ENCODE measurements around the gene CS.
"Not testable (repeated sequence)": the region's sequence is repeated elsewhere in the genome, so short reads cannot be mapped to it uniquely, and the experiment has no call there.

CS gene

DNA sequence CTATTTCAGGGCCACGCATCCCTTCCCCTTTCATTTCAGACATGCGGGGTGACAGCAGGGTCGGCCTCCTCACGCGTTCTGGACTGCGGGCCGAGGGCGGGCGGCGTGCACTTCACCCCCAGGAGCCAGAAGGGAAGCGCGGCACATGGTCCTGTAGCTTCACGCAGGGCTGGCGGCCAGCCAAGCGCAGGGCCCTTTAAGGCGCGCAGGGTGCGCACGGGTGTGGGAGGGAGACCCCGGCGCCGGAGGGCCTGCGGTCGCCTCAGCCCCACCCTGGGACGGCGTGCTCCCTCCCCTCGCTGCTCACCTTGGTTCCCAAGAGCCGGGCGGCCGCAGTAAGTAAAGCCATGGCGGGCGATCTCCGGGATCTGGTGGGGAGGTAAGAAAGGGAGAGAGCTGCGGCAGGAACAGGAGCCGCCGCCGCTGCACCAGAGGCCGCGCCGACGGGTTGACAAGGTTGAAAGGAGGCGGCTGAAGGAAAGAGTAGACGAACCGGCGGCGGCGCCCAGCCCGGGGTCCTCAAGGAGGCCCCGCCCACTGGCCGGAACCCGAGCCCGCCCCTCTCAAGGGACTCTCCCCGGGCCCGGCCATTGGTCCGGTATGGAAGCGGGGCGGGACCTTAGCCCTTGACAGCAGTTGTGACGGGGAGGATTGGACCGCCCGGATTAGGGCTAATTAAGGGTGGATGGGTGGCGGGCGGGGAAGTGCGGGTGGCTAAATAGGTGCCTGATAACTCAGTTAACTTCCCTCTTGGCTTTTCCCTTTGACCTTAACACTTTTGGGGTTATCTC lies at the start of gene CS:
TSS of gene CS (minus strand) at position 478 of the 791 bp plus-strand sequence. CDS start at position 349, 129 bp downstream.
- DNase-seq = peak; percentile 98 to 99

DNA sequence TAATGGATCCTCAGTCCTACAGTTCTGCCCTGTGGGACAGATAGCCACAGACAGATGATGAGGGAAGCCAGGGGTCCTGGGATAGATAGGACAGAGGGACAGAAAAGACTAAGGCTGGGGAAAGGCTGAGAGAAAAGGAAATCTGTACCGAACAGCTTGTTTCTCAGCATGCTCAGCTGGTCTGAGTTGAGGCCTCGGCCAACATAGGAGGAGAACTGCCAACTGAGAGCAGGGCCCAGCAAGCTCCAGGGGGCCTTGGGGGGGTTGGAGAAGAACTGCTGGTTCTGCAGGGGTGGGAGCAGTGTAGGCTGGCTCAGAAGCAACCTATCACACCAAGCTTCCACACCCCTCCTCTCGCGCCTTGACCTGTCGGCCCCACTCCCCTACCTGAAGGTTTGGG lies 48.6 kb upstream of the CS start:
- DNase-seq = no peak

GRCh38 chr12:56347255-56347654 lies 47.1 kb upstream of the CS start:
- not testable (repeated sequence) for DNase-seq

DNA sequence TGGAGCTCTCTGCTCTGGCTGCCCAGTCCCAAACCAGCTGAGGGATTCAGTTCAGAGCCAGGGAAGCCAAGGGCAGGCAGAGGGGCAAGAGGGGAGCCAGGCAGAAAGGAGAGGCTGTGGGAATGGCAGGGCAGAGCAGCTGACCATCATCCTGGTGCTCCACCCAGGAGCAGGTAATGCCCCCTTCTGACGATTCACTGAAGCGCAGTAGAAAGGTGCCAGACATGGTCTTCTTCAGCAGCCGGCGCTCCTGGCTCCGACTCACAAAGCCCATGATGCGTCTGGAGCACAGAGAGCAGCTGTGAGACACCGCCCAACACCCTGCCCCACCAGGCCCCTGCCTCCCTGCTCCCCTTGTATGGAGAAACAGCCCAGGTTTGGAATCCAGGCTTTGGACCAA lies 46.5 kb upstream of the CS start:
- no peak for DNase-seq

GRCh38 chr12:56342290-56342689 lies 42.2 kb upstream of the CS start:
- not testable (repeated sequence) for DNase-seq

DNA sequence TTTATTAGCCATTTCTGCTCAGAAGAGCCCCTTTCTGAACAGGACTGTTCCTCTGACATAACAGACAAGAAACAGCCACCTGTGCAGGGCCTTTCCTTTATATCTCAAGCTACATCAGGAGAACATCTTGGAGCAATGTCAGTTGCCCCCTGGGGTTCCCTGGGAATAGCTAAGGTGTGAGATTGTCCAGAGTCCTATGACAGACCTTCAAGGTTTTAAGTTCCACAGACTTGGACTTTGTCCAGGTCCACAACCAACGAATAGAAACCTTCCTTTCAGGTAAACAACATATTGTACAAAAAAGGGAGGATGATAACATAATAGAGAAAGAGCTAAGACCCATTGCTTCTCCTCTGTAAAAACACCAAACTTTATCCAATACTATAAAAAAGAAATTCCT lies 41.5 kb upstream of the CS start:
- no peak for DNase-seq

GRCh38 chr12:56339158-56339422 lies 39.0 kb upstream of the CS start:
- no peak for DNase-seq

GRCh38 chr12:56338308-56339157 lies 38.4 kb upstream of the CS start, which contains the start of gene IL23A:
Gene IL23A (plus strand): TSS chr12:56338884. CDS start chr12:56339045, 161 bp downstream.
- peak; percentile 85 to 89 for DNase-seq

- DNase-seq = no peak
Observed at GRCh38 chr12:56337753-56338251, 37.7 kb upstream of the CS start.

GRCh38 chr12:56336361-56337167 lies 36.4 kb upstream of the CS start:
- DNase-seq = no peak

- not testable (repeated sequence) for DNase-seq
Observed at GRCh38 chr12:56335527-56335926, 35.4 kb upstream of the CS start.

DNA sequence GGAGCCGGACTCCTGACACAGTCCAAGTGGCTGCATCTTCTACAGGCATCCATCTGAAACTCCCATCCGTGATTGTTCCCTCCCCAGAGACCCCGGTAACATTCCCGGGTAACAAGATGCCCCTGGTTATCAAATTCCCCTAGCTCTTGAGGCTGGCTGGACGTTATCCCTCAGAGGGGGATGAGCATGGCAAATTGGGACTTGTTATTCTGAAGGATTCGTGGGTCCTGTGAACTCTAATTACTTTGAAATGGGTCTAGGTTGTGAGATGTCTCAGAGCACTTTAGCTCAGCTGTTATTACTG lies 34.3 kb upstream of the CS start:
- no peak for DNase-seq

- DNase-seq = peak; percentile 88 to 91
Observed at GRCh38 chr12:56333679-56334489, 33.8 kb upstream of the CS start, which contains the start of gene PAN2. Gene PAN2 (minus strand): TSS chr12:56334000. CDS start chr12:56333094, 906 bp downstream.

DNA sequence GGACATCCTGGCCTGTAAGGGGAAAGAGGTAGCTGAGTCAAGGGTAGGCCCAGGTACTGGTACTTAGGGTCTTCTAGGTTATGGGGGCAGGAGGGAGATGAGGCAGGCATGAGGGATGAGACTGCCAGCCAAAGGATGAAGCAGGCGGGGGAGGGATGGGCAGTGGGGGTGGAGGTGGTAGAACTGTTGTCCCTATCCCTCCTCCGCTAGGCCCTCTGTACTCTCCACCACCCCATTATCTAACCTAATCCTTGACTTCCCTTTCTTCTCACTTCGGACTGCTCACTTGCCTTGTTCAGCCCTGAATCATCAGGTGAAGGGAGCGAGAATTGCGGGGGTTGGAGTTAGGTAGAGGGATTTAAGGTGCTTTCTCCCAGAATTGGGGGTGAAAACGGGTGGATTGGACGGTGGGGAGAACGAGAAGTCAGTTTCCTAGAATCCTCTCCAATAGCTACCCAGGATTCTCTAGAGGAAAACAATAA lies 33.1 kb upstream of the CS start:
- no peak for DNase-seq

DNA sequence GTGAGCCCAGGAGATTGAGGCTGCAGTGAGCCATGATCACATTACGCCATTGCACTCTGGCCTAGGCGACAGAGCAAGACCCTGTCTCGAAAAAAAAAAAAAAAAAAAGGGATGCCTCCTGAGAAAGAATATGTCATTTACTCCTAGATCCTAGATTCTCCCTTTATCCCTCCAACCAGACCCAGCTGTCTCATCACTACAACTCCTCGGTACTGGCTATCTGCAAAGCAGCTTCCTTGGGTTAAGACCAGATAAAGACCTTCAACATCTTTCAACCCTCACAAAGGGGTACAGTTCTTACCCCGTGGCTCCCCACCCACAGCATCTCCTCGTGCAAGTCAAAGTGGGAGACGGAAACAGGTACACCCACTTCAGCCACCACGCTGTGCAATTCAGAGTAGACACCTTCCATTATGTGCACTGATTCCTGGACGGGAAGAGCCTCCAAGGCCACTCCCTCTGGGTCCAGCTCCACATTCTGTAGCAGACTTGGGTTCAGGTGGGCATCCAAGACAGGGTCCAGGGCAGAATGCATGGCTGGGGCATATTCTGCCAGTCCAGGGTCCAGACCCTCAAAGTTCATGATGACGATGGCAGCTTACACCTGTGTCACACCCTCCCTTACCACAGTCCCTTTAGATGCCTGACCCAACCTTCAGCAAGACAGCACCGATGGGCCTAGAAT lies 32.5 kb upstream of the CS start:
- no peak for DNase-seq

- DNase-seq = no peak
Observed at GRCh38 chr12:56330936-56331490, 30.9 kb upstream of the CS start.

DNA sequence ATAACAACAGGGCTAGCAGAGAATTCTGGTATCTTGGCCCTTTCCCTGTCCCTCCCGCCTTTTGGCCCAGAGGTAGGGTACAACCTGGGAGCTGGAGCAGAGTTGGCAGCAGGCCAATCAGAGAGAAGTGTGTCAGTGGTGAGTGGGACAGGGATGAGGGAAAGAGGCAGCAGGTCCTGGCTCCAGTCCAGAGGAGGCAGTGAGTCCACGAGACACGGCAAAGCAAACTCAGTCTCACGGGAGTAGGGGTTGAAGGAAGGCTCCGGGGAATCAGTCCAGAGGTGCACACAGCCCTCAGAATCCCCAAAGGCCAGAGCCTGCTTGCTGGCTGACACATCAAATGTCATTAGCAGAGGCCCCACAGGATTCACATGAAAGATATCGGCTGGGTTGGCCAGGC lies 26.4 kb upstream of the CS start:
- no peak for DNase-seq

DNA sequence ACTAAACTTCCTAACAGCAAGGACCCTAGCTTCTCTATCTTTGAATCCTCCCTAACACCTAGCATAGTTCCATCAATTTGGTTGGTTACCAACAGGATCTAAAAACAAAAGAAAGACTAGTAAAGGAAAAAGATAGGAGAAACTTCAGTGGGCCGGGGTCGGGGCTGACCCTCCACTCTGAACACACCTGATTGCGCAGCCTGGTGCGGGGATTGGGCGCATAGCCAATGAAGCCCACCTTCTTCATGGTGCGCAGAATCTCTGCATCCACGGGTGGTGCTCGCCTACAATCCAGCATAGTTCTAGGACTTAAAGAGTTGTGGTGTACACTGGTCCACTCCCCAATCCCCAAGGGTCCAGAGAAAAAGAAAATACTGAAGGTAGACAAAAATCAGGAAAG lies 26.0 kb upstream of the CS start:
- no peak for DNase-seq

- no peak for DNase-seq
Observed at GRCh38 chr12:56324206-56324605, 24.1 kb upstream of the CS start.

DNA sequence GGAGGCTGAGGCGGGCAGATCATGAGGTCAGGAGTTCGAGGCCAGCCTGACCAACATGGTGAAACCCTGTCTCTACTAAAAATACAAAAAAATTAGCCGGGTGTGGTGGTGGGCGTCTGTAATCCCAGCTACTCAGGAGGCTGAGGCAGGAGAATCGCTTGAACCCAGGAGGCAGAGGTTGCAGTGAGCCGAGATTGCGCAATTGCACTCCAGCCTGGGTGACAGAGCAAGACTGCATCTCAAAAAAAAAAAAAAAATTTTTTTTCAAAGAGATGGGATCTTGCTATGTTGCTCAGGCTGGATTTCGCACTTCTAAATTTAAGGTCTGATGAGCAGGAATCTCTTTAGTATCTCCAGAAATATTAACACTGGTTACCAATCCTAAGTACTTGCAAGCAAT lies 21.5 kb upstream of the CS start:
- DNase-seq = not testable (repeated sequence)

DNA sequence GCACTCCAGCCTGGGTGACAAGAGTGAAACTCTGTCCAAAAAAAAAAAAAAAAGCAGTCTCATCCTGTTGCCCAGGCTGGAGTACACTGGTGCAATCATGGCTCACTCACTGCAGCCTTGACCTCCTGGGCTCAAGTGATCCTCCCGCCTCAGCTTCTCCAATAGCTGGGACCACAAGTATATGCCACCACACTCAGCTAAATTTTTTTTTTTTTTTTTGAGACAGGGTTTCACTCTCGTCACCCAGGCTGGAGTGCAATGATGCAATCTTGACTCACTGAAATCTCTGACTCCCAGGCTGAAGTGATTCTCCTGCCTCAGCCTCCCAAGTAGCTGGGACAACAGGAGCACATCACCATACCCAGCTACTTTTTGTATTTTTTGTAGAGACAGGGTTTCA lies 20.9 kb upstream of the CS start:
- no peak for DNase-seq

Data from activated CD4-positive, alpha-beta T cell treated with anti-CD3 and anti-CD28 coated beads, Interleukin-2, amount 50 U/mL, for 4 hours (primary cell).